ENCODE results near the gene PIANP.

Gene PIANP

GRCh38 chr12:6684609-6685008, 16.0 kb downstream of the PIANP start:
- no peak overlapping the region for H3K27ac ChIP-seq
- TF ChIP-seq CTCF (conservative IDR thresholded peaks at IDR 0.05) (peak; percentile 77), ZFX (IDR thresholded peaks at IDR 0.05) (no peak)

- TF ChIP-seq CTCF (conservative IDR thresholded peaks at IDR 0.05) = no peak
- H3K27ac ChIP-seq = no peak overlapping the region
These were observed 23.7 kb downstream of the PIANP start for GRCh38 chr12:6676962-6677361.

- no peak for TF ChIP-seq CTCF (conservative IDR thresholded peaks at IDR 0.05)
- TF ChIP-seq ZFX (IDR thresholded peaks at IDR 0.05) = no peak
These were observed 28.5 kb downstream of the PIANP start for GRCh38 chr12:6672143-6672542.

GRCh38 chr12:6667559-6668210, 32.9 kb downstream of the PIANP start:
- no peak for TF ChIP-seq ZFX (IDR thresholded peaks at IDR 0.05)
- TF ChIP-seq CTCF (conservative IDR thresholded peaks at IDR 0.05) = peak; percentile 43
- no peak overlapping the region for H3K27ac ChIP-seq

More at GRCh38 chr12:6672143-6672542, 28.5 kb downstream of the PIANP start:
- H3K27ac ChIP-seq = no peak overlapping the region

- no peak overlapping the region for H3K27ac ChIP-seq
- TF ChIP-seq ZFX (IDR thresholded peaks at IDR 0.05) (no peak), CTCF (conservative IDR thresholded peaks at IDR 0.05) (no peak)
These were observed 34.4 kb downstream of the PIANP start for GRCh38 chr12:6666211-6666610.

- H3K27ac ChIP-seq = no peak overlapping the region
- no peak for TF ChIP-seq CTCF (conservative IDR thresholded peaks at IDR 0.05)
- TF ChIP-seq ZFX (IDR thresholded peaks at IDR 0.05) = no peak
These were observed 35.7 kb downstream of the PIANP start for GRCh38 chr12:6664902-6665301.

GRCh38 chr12:6662906-6663742, 37.5 kb downstream of the PIANP start, which contains the start of gene ING4:
ING4 (minus strand) TSS chr12:6663119; CDS start chr12:6663101, 18 bp downstream.
- TF ChIP-seq CTCF (conservative IDR thresholded peaks at IDR 0.05) = no peak
- H3K27ac ChIP-seq = peak within 1 kb of the TSS; percentile 51
